Sciatic nerve (tissue), 2 donors: ENCODE measurements around the gene MXD1. TPM values are rescaled to one million over a fixed set of nuclear protein-coding genes. Genes with fewer than 3 reads are reported as not detected.
A peak's percentile ranks its signal among the peaks of the same experiment; 100 is the strongest.
"Not testable (repeated sequence)": the region's sequence is repeated elsewhere in the genome, so short reads cannot be mapped to it uniquely, and the experiment has no call there.

Experiments used
- ATAC-seq: fragments of 200-7000 bp; cut with Tn5 transposase; one replicate; pipeline ENCODE4 v1.9.1; 2020; ENCODE audit warnings: mild to moderate bottlenecking, moderate library complexity
- DNase-seq: peaks from one replicate; pipeline ENCODE4 v3.0.0-alpha.2; 2020; ENCODE audit warnings: low spot score
- intact Hi-C: fragments of 100-400 bp; cut with DNase I; formaldehyde crosslinking; loops from one replicate; pipeline ENCODE4 v1.14.2; 2022
- total RNA-seq: library from RNA; stranded (reverse); fragmentation: NEBNext Ultra II Directional; extraction: Animal tissue kit (Norgen Biotek cat#: 25700); gene quantifications from one replicate; pipeline ENCODE4 v1.2.1, GENCODE V29; 2021
- donor health status: DM: no; HTN: no; CAD: no.
- donor health status: DM: no; HTN: no; CAD: no.

Gene MXD1
- total RNA-seq, 1 donor from 2014 or later: 25.3 TPM

DNA sequence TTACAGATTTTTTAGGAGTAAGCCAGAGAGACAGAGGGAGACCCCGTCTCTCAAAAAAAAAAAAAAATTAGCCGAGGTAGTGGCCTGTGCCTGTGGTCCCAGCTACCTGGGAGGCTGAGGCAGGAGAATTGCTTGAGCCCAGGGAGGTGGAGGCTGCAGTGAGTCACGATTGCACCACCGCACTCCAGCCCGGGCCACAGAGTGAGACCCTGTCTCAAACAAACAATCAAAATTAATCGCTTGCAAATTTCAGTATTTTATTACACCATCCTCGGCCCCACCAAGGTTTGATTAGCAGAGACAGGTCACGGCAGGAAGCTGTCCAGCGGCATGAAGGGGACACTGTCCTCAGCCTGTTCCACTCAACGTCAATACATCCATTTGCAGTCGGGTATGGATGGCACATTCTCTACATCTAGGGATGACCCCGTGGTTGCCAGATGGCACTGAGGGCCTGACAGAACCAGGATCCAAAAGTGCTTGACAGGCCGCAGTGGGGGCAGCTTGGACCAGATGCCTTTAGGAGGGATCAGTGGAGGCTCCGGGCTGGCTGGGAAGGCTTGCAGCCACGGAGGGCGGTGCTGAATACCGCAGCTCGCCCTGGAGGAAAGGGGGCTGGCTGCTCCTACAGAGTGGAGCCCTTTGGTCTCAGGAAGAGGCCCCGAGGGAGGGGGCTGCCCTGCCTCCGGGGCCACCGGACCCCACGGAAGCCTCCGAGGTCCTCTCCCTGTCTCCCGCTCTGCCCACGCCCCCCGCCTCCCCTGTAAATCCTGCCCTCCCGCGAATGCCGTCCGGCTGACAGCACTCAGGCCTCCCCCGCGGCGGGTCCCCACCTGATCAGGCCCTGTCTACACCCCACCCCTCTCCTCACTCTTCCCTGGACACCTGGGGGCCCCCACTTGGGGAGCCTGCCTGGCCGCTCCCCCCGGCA is 33.4 kb downstream of the MXD1 start:
- ATAC-seq: peak; percentile 24
- intact Hi-C loops: no loop called here
- DNase-seq: no peak

DNA sequence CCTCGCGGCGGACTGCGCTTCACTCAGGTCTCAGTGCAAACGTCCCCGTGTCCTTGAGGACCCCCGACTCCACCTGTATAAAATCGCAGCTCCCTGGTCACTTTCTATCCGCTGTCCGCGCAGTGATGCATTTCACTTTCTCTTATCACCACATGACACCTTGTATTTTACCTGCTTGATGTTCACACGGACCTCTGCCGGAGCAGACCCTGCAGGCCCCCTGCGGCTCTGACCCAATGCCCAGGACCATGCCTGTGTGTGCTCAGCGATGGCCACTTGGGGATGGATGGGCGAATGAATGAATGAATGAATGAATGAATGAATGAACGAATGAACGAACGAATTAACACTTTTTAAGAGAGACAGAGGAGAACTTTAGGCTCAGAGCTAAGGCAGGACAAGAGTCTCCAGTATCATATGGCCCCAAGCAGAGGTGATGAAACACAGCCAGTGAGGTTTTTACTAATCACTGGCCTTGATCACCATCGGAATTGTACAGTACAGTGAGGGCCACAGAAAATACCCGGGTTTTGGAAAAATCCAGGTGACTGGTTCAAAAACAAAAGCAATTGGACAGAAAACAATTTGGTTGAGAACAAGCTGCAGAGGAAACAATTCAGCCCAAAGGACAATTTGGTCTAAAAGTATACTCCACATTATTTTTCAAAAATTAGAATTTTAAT is 34.2 kb downstream of the MXD1 start:
- intact Hi-C loops: no loop called here
- ATAC-seq: no peak
- DNase-seq: no peak

DNA sequence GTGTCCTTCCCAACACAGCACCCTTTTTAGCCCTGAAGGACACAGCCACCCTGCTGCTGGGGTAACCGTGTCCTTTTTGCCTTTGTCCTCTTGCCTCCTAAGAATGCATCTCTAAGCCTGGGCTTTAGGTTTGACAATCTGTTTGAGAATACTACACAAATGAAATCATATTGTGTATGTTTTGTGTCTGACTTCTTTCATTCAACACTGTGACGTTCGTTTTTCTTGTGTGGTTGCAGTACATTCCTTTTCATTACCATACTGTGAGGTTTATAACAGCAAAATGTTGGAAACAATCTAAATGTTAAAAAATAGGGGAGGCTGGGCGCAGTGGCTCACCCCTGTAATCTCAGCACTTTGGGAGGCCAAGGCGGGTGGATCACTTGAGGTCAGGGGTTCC is 35.3 kb downstream of the MXD1 start:
- DNase-seq (no peak), ATAC-seq (no peak)
- intact Hi-C loops: no loop called here

DNA sequence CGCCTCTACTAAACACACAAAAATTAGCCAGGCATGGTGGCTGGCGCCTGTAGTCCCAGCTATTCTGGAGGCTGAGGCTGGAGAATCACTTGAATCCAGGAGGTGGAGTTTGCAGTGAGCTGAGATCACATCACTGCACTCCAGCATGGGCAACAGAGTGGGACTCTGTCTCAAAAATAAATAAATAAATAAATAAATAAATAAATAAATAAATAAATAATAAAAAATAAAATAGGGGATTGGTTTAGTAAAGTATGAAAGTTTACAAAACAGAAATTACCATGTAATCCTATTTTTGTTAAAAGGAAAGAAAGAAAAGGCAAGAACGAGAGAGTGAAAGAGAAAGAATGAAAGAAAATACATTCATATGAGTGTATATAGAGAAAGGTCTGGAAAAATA is 35.8 kb downstream of the MXD1 start:
- ATAC-seq, DNase-seq, intact Hi-C loops: not testable (repeated sequence)

DNA sequence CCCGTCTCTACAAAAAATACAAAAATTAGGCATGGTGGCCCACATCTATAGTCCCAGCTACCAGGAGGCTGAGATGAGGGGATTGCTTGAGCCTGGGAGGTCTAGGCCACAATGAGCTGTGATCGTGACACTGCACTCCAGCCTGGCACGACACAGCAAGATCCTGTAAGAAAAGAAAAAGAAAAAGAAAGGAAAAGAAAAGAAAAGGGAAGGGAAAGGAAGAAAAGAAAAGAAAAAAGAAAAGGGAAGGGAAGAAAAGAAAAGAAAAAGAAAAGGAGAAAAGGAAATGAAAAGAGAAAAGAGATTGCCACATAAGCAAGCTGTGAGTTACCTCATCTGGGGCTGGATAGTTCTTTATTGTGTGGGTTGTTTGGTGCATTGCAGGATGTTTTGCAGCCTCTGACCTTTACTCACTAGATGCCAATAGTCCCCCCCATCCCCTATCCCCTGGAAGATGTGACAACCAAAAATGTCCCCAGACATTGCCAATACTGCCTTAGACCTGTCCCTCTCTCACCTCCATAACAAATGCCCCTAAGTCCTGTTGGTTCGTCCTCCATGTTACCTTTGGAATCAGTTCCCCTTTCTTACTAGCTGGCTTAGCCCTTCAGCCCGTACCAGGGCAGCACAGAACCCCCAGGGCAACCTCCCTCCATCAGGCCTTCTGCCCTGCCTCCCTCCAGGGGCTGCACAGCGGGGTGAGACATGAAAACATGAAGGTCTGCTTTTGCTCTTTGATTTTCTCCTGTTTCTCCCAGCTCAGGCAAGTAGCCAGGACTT is 37.6 kb downstream of the MXD1 start:
- intact Hi-C loops: no loop called here
- no peak for ATAC-seq
- DNase-seq: no peak

DNA sequence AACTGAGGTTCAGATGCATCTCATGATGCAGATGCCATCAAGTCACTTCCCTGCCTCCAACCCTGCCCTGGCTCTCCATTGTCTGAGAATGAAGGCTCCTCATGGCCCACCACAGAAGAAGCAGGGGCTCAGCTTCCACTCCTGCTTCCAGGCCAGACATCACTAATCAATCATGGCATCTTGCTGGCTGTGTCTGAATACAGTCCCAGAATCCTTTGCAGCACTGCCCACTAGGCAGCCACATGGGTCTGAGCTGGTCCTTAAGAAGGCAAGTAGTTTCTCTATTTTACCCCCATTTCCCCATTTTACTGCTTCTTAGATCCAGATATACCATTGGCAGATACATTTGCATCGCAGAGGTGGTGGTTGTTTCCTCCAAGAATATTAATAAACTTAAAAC is 39.2 kb downstream of the MXD1 start:
- intact Hi-C loops: no loop called here
- ATAC-seq: no peak

DNA sequence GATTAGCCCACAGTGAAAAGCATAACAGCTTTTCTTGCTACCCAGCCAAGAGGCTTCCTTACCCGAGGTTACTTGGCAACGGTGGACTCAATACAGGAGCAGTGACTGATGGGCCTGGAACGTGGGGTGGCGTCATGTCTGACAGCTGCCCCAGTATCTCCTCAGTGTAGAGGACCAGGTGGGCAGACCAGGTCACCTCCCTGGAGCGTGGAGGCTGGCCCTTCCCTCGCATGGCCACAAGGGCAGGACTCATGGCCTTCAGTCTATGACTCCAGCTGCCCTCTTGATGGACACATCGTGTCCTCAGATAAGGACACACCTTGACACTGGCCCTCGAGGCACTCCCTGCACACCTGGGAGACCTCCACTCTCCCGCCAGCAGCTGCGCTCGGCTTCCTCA is 40.1 kb downstream of the MXD1 start:
- no peak for DNase-seq
- no peak for ATAC-seq
- intact Hi-C loops: loop anchor here (5.0 kb wide), 1 partner anchor 1587 kb away; no protein-coding TSS in a partner anchor

More for the DNA sequence above, 39.2 kb downstream of the MXD1 start:
- DNase-seq: no peak

DNA sequence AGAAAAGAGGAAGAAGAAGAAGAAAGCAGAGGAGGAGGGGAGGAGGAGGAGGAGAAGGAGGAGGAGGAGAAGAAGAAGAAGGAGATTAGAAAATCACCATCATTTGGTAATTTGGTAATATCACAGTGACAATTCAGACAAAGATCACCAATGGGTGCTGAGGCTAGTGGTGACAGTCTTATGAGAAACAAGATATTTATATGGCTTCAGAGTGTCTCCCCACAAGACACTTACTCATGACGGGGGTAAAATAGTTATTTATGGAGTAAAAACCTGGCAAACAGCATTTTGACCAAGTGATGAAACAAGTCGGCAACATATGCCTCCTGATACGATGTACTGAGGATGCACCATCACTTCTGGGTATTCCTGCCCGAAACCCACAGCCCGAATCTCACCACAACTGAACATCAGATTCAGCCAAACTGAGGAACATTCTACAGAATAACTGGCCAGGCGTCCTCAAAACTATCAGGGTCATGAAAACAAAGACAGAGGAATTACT is 41.6 kb downstream of the MXD1 start:
- ATAC-seq: no peak
- intact Hi-C loops: loop anchor here (5.0 kb wide), 1 partner anchor 1586 kb away; no protein-coding TSS in a partner anchor

DNA sequence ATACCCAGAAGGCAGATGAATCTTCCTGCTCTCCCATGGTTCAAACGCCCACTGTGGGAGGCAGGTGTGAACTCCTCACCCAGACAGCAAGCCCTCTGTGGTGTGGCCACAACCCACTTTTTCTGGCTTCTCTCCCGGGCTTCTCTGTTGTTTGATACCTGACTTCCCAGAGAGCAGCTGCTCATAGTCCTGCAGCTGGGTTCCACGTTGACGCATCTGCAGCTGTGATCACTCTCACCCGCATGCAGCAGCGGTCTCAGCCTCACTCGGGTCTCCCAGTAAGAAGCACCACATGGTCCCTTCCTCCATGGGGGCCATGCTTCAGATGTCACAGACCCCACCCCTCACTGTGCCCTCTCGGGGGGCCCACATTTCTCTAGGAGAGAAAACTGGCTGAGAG is 43.1 kb downstream of the MXD1 start:
- no peak for ATAC-seq
- intact Hi-C loops: loop anchor here (5.0 kb wide), 1 partner anchor 1584 kb away; no protein-coding TSS in a partner anchor
- DNase-seq: no peak

More for the DNA sequence above, 41.6 kb downstream of the MXD1 start:
- DNase-seq: no peak

DNA sequence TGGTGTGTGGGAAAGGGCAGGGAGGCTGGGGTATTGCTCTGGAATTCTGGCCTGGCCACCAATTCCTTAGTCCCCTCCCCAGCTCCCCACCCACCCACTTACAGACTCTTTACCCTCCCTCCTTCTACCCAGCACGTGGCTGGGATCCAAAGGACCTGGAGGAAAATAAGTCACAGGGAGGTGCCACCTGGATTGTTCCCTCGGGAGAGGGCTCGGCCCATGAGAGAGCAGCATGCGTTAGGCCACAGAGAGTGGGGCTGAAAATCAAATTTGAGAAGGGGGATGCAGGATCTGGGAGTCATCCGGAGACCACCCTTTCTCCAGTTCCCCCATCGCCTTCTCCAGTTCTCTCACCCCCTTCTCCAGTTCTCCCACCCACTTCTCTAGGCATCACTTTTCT is 43.6 kb downstream of the MXD1 start:
- ATAC-seq (no peak), DNase-seq (no peak)
- intact Hi-C loops: loop anchor here (5.0 kb wide), 1 partner anchor 1584 kb away; no protein-coding TSS in a partner anchor

DNA sequence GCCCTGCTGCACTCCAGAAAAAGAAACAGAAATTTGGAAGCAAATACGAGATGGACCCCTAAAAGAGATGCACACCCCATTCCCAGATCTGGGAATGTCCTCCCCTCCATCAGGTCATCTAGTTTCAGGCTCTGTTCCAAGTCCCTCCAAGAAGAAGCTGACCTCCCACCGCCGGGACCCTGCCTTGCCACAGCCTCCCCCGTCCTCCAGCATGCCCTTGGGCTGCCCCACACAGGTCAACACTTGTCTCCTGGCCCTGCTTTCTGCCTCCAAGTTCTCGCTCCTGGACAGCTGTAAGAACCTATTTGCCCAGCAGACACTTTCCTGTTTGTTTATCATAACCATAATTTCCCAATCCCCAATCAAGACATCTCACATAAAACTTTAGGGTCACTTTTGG is 44.5 kb downstream of the MXD1 start:
- ATAC-seq: no peak
- no peak for DNase-seq
- intact Hi-C loops: loop anchor here (5.0 kb wide), 1 partner anchor 1583 kb away; no protein-coding TSS in a partner anchor

DNA sequence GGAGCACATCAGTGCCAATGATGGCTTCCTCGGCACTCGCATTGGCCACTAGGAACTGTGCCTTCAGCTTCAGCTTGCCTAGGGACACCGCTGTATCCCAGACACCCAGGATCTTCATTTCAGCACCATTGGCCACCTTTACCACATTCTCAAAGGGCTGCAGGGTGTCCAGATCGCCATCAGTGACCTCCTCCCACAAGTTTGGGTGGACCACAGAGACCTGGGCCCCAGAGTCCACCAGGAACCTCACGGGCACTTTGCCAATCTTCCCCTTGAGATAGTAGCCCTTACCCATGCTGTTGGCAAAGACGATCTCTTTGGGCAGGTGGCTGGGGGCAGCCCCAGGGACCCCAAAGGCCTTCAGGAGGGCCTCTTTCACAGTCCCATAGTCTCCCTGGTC is 45.9 kb downstream of the MXD1 start:
- intact Hi-C loops: no loop called here
- DNase-seq: no peak
- ATAC-seq: no peak

DNA sequence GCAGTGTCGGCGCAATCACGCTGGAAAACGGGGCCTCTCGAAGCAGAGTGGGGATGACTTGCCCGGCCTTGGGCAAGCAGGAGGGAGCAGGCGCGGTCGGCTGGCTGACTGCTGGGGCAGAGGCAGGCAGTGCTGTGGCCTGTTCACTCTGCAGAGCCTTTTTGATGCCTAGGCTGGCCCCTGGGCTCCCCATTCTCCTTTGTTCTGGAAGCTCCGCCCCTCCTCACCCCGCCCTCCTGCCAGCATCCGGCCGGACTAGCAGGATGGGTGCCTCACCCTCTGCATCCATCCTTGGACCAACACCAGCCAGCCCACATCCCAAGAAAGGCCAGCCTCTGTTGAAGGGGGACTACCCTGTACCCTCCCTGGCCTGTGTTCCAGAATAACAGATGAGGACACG is 46.6 kb downstream of the MXD1 start, which contains the start of gene ASPRV1:
ASPRV1 (minus strand) TSS at position 136 of the 400 bp plus-strand sequence. CDS start 195 bp downstream, outside the sequence.
- ATAC-seq: peak; percentile 23

DNA sequence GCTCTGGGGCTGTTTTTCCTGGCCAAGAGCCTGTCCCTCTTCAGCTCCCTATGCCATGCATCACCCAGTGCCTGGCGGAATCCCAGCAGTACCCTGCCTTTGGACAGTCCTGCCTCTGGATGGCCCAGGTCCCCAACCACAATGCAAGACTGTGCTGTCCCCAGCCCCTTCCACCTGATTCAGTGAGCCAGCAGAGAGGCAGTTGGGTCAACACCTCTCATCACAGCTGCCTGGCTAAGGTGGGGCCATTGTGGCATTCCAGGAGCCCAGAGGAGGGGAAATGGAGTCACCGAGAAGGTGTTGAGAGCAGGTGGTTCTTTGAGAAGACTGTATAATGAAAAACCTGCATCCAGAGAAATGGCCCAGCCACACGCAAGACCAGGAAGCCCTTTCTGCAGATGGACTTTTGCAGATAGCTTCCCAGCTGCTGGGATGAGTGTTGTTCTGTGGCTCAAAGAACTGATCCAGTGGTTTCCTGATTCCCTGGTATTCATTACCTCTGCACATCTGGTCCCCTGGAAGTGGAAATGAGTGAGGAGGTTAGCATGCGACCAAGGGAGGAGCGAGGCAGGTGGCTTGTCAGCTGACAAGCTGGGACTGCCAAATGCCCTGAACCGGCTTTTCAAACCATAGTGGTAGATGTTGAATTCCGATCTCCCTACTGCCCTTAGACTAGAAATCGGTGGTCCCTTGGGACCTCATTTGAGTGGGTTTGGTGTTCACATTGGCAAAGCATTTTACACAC is 48.2 kb downstream of the MXD1 start:
- ATAC-seq: no peak
- intact Hi-C loops: no loop called here
- no peak for DNase-seq

More for the DNA sequence above, 46.6 kb downstream of the MXD1 start, which contains the start of gene ASPRV1:
- intact Hi-C loops: no loop called here
- no peak for DNase-seq

DNA sequence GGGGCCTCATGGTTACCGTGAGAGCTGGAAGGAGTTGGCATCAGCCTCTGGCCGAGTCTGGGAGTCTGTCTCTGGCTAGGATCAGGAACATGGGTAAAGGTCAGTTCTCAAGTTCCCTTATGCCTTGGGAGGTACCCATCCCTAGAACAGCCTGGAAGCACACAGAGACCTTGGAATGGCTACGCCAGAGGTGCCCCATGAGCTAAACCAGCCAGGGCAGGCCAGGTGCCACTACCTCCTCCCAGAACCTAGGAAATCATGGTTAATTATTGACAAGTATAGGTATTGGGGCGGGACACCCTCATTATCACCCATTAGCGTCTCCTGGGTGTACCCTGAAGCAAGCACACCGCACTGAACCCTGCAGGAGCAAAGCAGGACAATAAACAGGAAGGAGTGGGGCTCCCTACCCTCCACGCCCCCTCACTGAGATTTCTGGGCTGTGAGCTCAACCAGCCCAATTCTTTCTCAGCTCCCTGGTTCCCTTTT is 49.5 kb downstream of the MXD1 start:
- ATAC-seq (no peak), DNase-seq (no peak)
- intact Hi-C loops: no loop called here

DNA sequence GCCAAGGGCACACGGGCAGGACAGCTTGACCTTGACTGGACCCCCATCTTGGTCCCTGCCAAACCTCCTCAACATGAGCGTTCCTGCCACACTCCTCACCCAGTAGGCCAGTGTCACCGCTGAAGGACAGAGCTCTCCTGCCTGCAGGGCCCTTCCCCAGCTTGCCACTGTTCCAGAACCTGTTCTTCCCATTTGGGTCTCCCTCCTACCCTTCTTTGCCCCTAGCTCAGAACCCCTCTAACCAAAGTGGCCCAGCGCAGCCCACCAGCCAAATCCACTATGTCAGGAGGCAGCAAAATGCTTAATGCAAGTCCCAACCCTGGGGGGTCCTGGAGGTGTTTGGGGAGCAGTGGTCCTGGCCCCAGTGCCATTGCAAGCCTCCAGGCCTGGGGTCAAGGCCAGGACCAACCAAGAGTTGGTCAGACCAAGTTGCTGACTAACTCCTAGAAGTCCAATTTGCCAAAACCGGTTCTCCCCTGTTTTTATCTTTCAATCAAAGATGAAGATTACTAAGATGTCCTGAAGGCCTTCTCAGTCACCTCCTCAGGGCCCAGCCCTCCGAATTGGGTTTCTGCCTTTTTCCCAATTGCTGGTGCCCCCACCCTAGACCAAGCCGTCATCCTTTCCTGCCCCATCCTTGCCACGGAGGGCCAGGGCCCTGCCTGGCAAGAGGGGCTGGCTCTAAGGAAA is 51.0 kb downstream of the MXD1 start:
- no peak for ATAC-seq
- intact Hi-C loops: no loop called here
- DNase-seq: no peak

DNA sequence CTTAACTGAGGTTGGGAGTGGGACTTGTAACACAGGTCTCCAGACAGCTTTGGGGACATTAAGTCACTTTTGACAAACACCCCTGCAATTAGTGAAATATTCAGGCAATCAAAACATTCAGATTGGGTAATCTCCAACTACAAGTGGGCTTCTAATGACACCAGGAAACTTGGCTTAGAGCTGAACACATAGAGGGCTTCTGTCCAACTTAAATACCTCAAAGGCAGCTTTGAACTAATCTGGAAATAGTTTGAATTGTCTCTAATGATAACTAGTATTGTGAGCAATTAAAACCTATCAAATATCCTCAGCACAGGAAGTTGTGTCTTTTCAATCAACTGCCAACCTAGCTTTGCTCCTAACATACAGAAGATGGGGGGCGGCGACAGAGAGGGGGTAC is 51.6 kb downstream of the MXD1 start:
- intact Hi-C loops: no loop called here
- ATAC-seq: no peak

More for the DNA sequence above, 51.6 kb downstream of the MXD1 start:
- DNase-seq: no peak
